HL-60 (cell line): ENCODE data around the gene AHDC1.
A peak's percentile ranks its signal among the peaks of the same experiment; 100 is the strongest.

Experiments used
- DNase-seq, 2 experiments: peaks; one replicate each; pipeline ENCODE4 v3.0.0-alpha.2; 2010 to 2020; ENCODE audit warnings: low read depth in 1 of 2, low spot score in 1 of 2
- H3K27ac ChIP-seq: fragments of 250-450 bp; sonication (Bioruptor Pico); replicated peaks from 2 replicates; pipeline ENCODE4 v1.5.1; 2020; ENCODE audit warnings: mild to moderate bottlenecking, moderate library complexity
- H3K27me3 ChIP-seq: fragments of 250-450 bp; sonication (Bioruptor Pico); 2 replicates; pipeline ENCODE4 v1.5.1; 2021; ENCODE audit warnings: mild to moderate bottlenecking, moderate library complexity; ENCODE audit not compliant: insufficient read depth, poor library complexity, severe bottlenecking
- H3K4me3 ChIP-seq: replicated peaks from 2 replicates; pipeline ENCODE4 v1.5.1; 2011; ENCODE audit warnings: mild to moderate bottlenecking, control low read depth, low read length; ENCODE audit not compliant: insufficient read depth
- CTCF ChIP-seq: IDR thresholded peaks from one replicate; pipeline ENCODE4 v1.5.1; 2011; ENCODE audit warnings: low read length, control low read depth, inconsistent platforms; ENCODE audit not compliant: insufficient read depth
- GABPA ChIP-seq: IDR thresholded peaks from 2 replicates; pipeline ENCODE4 v1.6.1; 2012; ENCODE audit warnings: low read depth
- POLR2AphosphoS5 ChIP-seq: IDR thresholded peaks from 2 replicates; pipeline ENCODE4 v1.6.1; 2012; ENCODE audit warnings: low read depth
- REST ChIP-seq: IDR thresholded peaks from 2 replicates; pipeline ENCODE4 v1.6.1; 2012; ENCODE audit warnings: low read depth; ENCODE audit not compliant: insufficient replicate concordance
- SPI1 ChIP-seq: IDR thresholded peaks from 2 replicates; pipeline ENCODE4 v1.6.1; 2012; ENCODE audit warnings: low read depth, mild to moderate bottlenecking, borderline replicate concordance

AHDC1 gene

GRCh38 chr1:27624467-27625178 lies 20.7 kb upstream of the AHDC1 start:
- DNase-seq, result no peak
- peak overlapping the region; percentile 85 for H3K27ac ChIP-seq
- peak overlapping the region; percentile 46 for H3K4me3 ChIP-seq
- H3K27me3 ChIP-seq, result no peaks in the 10 kb centered on the region
- TF ChIP-seq POLR2AphosphoS5 (no peak), CTCF (no peak), GABPA (no peak), REST (no peak), SPI1 (no peak)

- no peaks in the 10 kb centered on the region for H3K27me3 ChIP-seq
- peak overlapping the region; percentile 85; the same call in 1 of the 2 replicates for H3K27ac ChIP-seq
- peak in 1 of 2 experiments; percentile 73 for DNase-seq
- H3K4me3 ChIP-seq, result no peak overlapping the region
- TF ChIP-seq REST, result no peak
- no peak for TF ChIP-seq GABPA
- TF ChIP-seq POLR2AphosphoS5, result no peak
- no peak for TF ChIP-seq CTCF
- no peak for TF ChIP-seq SPI1
These were observed 19.6 kb upstream of the AHDC1 start for GRCh38 chr1:27623327-27624212.

GRCh38 chr1:27622828-27623227 lies 18.9 kb upstream of the AHDC1 start:
- TF ChIP-seq POLR2AphosphoS5 (no peak; the same call in 1 of the 2 replicates), GABPA (no peak), REST (no peak)
- Histone ChIP-seq H3K4me3 (no peak overlapping the region), H3K27me3 (no peaks in the 10 kb centered on the region), H3K27ac (0 out of 2 replicates have a peak overlapping the region, but pooled peaks have one; percentile 11)
- no peak for DNase-seq
